H1 (cell line): ENCODE results near the gene KRTDAP. TPM values are rescaled to one million over a fixed set of nuclear protein-coding genes. Genes with fewer than 3 reads are reported as not detected.

Source experiments
- CTCF ChIA-PET: fragments of 300-600 bp; sonication (Branson Sonifier 250); formaldehyde crosslinking; loops from one replicate; lab custom pipeline; 2021; ENCODE audit not compliant: partially characterized antibody; lab: Charles Lee
- POLR2A ChIA-PET: fragments of 300-600 bp; sonication (Branson Sonifier 250); formaldehyde crosslinking; loops from one replicate; lab custom pipeline; 2021; ENCODE audit warnings: inconsistent platforms; ENCODE audit not compliant: partially characterized antibody; lab: Charles Lee
- DNase-seq, 2 experiments: peaks; one replicate each; pipeline versions ENCODE4 v3.0.0 to v3.0.0-alpha.2; 2010 to 2022; ENCODE audit warnings: low spot score in 2 of 2, low read depth in 1 of 2, mixed read lengths in 1 of 2
- FAIRE-seq: peaks from 2 replicates; lab custom pipeline; 2011; peaks lifted over from hg19 to GRCh38; lab: Jason Lieb, UNC
- H2AFZ ChIP-seq: 2 replicates; pipeline ENCODE4 v1.8.1; 2012; ENCODE audit warnings: low read length, inconsistent platforms
- H2AK5ac ChIP-seq: 2 replicates; pipeline ENCODE4 v1.6.1; 2013; ENCODE audit warnings: low read depth, low read length
- H2BK120ac ChIP-seq: replicated peaks from 2 replicates; pipeline ENCODE3; 2013; ENCODE audit warnings: low read depth, low read length, inconsistent platforms
- H2BK12ac ChIP-seq: 2 replicates; pipeline ENCODE4 v1.6.1; 2013; ENCODE audit warnings: low read depth, low read length
- H2BK15ac ChIP-seq: 2 replicates; pipeline ENCODE4 v1.6.1; 2013; ENCODE audit warnings: low read length
- H2BK20ac ChIP-seq: 2 replicates; pipeline ENCODE4 v1.6.1; 2013; ENCODE audit warnings: low read length
- H2BK5ac ChIP-seq: 2 replicates; pipeline ENCODE4 v1.6.1; 2013; ENCODE audit warnings: low read depth, low read length
- H3K14ac ChIP-seq: 2 replicates; pipeline ENCODE4 v1.6.1; 2013; ENCODE audit warnings: inconsistent platforms; ENCODE audit not compliant: insufficient read length
- H3K18ac ChIP-seq: 2 replicates; pipeline ENCODE4 v1.6.1; 2013; ENCODE audit warnings: low read length; ENCODE audit errors: extremely low read depth
- H3K23ac ChIP-seq: 2 replicates; pipeline ENCODE4 v1.6.1; 2013; ENCODE audit warnings: inconsistent platforms; ENCODE audit not compliant: insufficient read length
- H3K23me2 ChIP-seq: 2 replicates; pipeline ENCODE4 v1.6.1; 2013; ENCODE audit warnings: low read depth, low read length
- H3K27ac ChIP-seq: 2 replicates; pipeline ENCODE4 v1.6.1; 2011; ENCODE audit warnings: low read depth, low read length, inconsistent platforms
- H3K27me3 ChIP-seq, 4 experiments: replicated peaks in 1 of 4; 1 replicate in 1 of 4; 2 replicates in 3 of 4; pipeline versions ENCODE4 v1.6.1 to v1.8.1; 2011 to 2013; ENCODE audit warnings: low read length in 3 of 4, mild to moderate bottlenecking in 3 of 4, inconsistent platforms in 2 of 4, mixed read lengths in 2 of 4, moderate library complexity in 1 of 4; ENCODE audit not compliant: control insufficient read depth in 3 of 4, insufficient read depth in 3 of 4; ENCODE audit errors: extremely low read depth in 1 of 4
- H3K36me3 ChIP-seq, 4 experiments: 2 replicates each; pipeline versions ENCODE4 v1.6.1 to v1.8.1; 2011 to 2013; ENCODE audit warnings: mild to moderate bottlenecking in 4 of 4, low read length in 3 of 4, moderate library complexity in 2 of 4, control low read depth in 1 of 4, inconsistent platforms in 1 of 4; ENCODE audit not compliant: insufficient read depth in 4 of 4, control insufficient read depth in 2 of 4
- H3K4ac ChIP-seq: replicated peaks from 2 replicates; pipeline ENCODE3; 2013; ENCODE audit warnings: low read length, low read depth, mixed read lengths, inconsistent platforms; ENCODE audit not compliant: insufficient read length
- H3K4me1 ChIP-seq, 4 experiments: replicated peaks in 1 of 4; 1 replicate in 1 of 4; 2 replicates in 3 of 4; pipeline versions ENCODE4 v1.6.1 to v1.8.1; 2011 to 2013; ENCODE audit warnings: low read length in 3 of 4, inconsistent platforms in 2 of 4, mixed read lengths in 1 of 4; ENCODE audit not compliant: insufficient read depth in 4 of 4, control insufficient read depth in 3 of 4
- H3K4me2 ChIP-seq, 2 experiments: 2 replicates each; pipeline versions ENCODE4 v1.6.1 to v1.8.1; 2011 to 2013; ENCODE audit warnings: low read depth in 2 of 2, low read length in 2 of 2, control low read depth in 1 of 2, inconsistent platforms in 1 of 2, mild to moderate bottlenecking in 1 of 2; ENCODE audit not compliant: insufficient read depth in 1 of 2
- H3K4me3 ChIP-seq, 4 experiments: fragments of 200-600, 300-600 bp in 1 of 4; sonication (generic), shearing (Covaris generic), sonication (Bioruptor Twin) in 1 of 4; 2 replicates each; pipeline versions ENCODE4 v1.5.1 to v1.8.1; 2011 to 2016; ENCODE audit warnings: low read length in 4 of 4, low read depth in 3 of 4, control low read depth in 2 of 4, inconsistent platforms in 2 of 4, mild to moderate bottlenecking in 2 of 4, mixed read lengths in 1 of 4, moderate library complexity in 1 of 4; ENCODE audit not compliant: insufficient read depth in 2 of 4; ENCODE audit errors: extremely low read depth in 1 of 4
- H3K56ac ChIP-seq: replicated peaks from 2 replicates; pipeline ENCODE3; 2013; ENCODE audit warnings: low read depth, mild to moderate bottlenecking, mixed read lengths, low read length, inconsistent platforms; ENCODE audit not compliant: insufficient read length
- H3K79me1 ChIP-seq: 2 replicates; pipeline ENCODE4 v1.6.1; 2013; ENCODE audit warnings: low read depth, low read length, control low read depth
- H3K79me2 ChIP-seq, 2 experiments: 2 replicates each; pipeline versions ENCODE4 v1.6.1 to v1.8.1; 2012 to 2013; ENCODE audit warnings: low read length in 2 of 2, mild to moderate bottlenecking in 2 of 2, inconsistent platforms in 1 of 2; ENCODE audit not compliant: insufficient read depth in 2 of 2, control insufficient read depth in 1 of 2
- H3K9ac ChIP-seq, 4 experiments: replicated peaks in 1 of 4; 1 replicate in 1 of 4; 2 replicates in 3 of 4; pipeline versions ENCODE4 v1.6.1 to v1.8.1; 2011 to 2013; ENCODE audit warnings: low read depth in 3 of 4, low read length in 3 of 4, control low read depth in 2 of 4, mild to moderate bottlenecking in 2 of 4, moderate library complexity in 2 of 4, inconsistent platforms in 1 of 4; ENCODE audit errors: extremely low read depth in 1 of 4
- H3K9me3 ChIP-seq, 2 experiments: 2 replicates each; pipeline versions ENCODE4 v1.6.1 to v1.8.1; 2012 to 2013; ENCODE audit warnings: mild to moderate bottlenecking in 2 of 2, moderate library complexity in 2 of 2, control low read depth in 1 of 2, inconsistent platforms in 1 of 2, low read depth in 1 of 2, low read length in 1 of 2, mixed read lengths in 1 of 2; ENCODE audit not compliant: insufficient read depth in 2 of 2
- H4K20me1 ChIP-seq, 2 experiments: replicated peaks in 1 of 2; 2 replicates each; pipeline versions ENCODE3 to v1.8.1; 2011 to 2013; ENCODE audit warnings: inconsistent platforms in 2 of 2, low read length in 2 of 2, mild to moderate bottlenecking in 1 of 2; ENCODE audit not compliant: insufficient read depth in 2 of 2, control insufficient read depth in 1 of 2
- H4K5ac ChIP-seq: 2 replicates; pipeline ENCODE4 v1.6.1; 2013; ENCODE audit warnings: low read length, low read depth, mixed read lengths, inconsistent platforms; ENCODE audit not compliant: insufficient read length
- H4K8ac ChIP-seq: 2 replicates; pipeline ENCODE4 v1.8.0; 2013; ENCODE audit warnings: mild to moderate bottlenecking, moderate library complexity, low read length, inconsistent platforms; ENCODE audit not compliant: insufficient read depth; ENCODE audit errors: extremely low read depth
- H4K91ac ChIP-seq: replicated peaks from 2 replicates; pipeline ENCODE3; 2013; ENCODE audit warnings: low read length, mixed read lengths, inconsistent platforms; ENCODE audit not compliant: insufficient read length
- EP300 ChIP-seq, 2 experiments: IDR thresholded peaks; 1 replicate in 1 of 2; 2 replicates in 1 of 2; pipeline ENCODE4 v1.6.1; 2011 to 2012; ENCODE audit warnings: low read depth in 2 of 2, low read length in 2 of 2, mild to moderate bottlenecking in 2 of 2, borderline replicate concordance in 1 of 2, inconsistent platforms in 1 of 2, moderate library complexity in 1 of 2
- GABPA ChIP-seq: IDR thresholded peaks from 2 replicates; pipeline ENCODE4 v1.6.1; 2011; ENCODE audit warnings: mild to moderate bottlenecking, low read length, moderate library complexity, borderline replicate concordance; ENCODE audit not compliant: insufficient read depth
- JUND ChIP-seq: IDR thresholded peaks from 2 replicates; pipeline ENCODE4 v1.6.1; 2011; ENCODE audit warnings: mild to moderate bottlenecking, improper control_type of control experiment, low read length
- SIN3A ChIP-seq, 2 experiments: IDR thresholded peaks in 1 of 2; conservative IDR thresholded peaks in 1 of 2; 2 replicates each; pipeline ENCODE4 v1.6.1; 2011 to 2012; ENCODE audit warnings: low read length in 2 of 2, improper control_type of control experiment in 1 of 2, low read depth in 1 of 2, mild to moderate bottlenecking in 1 of 2
- WGBS, 2 experiments: shearing (Covaris generic) in 1 of 2; methylation state at CpG; one replicate each; pipeline versions ENCODE4 v1.1.6 to v1.1.7; 2013 to 2015; ENCODE audit warnings: low lambda C conversion rate in 2 of 2, mixed read lengths in 2 of 2, inconsistent platforms in 1 of 2, low coverage in 1 of 2, missing lambda C conversion rate in 1 of 2; ENCODE audit not compliant: insufficient replicate concordance in 2 of 2, insufficient coverage in 1 of 2, insufficient read length in 1 of 2; ENCODE audit errors: extremely low coverage in 1 of 2, missing lambda C conversion rate in 1 of 2; 5-methylcytosine and 5-hydroxymethylcytosine counted together
- polyA plus RNA-seq, 7 experiments: library from polyadenylated mRNA; depleted of rRNA in 3 of 7; stranded (reverse) in 5 of 7; unstranded in 2 of 7; fragments of >200 nt in 5 of 7; fragments of 200-250 nt in 2 of 7; gene quantifications; 1 replicate in 5 of 7; 2 replicates in 1 of 7; 4 replicates in 1 of 7; pipeline versions ENCODE4 v1.2.1 to v1.2.3, GENCODE V29; 2011 to 2013; ENCODE audit warnings: missing spikeins in 2 of 7, mixed read lengths in 2 of 7
- total RNA-seq: library from RNA; stranded (reverse); fragmentation: NEBNext Ultra II Directional; extraction: Animal tissue kit (Norgen Biotek cat#: 25700); gene quantifications from 2 replicates; pipeline ENCODE4 v1.2.1, GENCODE V29; 2021
- TF ChIP-seq, protein P1 (sequence below), 3 experiments: IDR thresholded peaks; 1 replicate in 2 of 3; 2 replicates in 1 of 3; pipeline versions ENCODE4 v1.5.1 to v1.6.1; 2011; ENCODE audit warnings: low read length in 3 of 3, mild to moderate bottlenecking in 3 of 3, inconsistent platforms in 2 of 3, low read depth in 1 of 3, moderate library complexity in 1 of 3; ENCODE audit not compliant: insufficient read depth in 1 of 3; ENCODE audit errors: control extremely low read depth in 1 of 3

KRTDAP gene
- total and polyA plus RNA-seq, 2 of the 8 experiments (the other 6 are each of a cell fraction or from before 2014, with no cell fraction given), result 0.69 to 0.88 TPM

DNA sequence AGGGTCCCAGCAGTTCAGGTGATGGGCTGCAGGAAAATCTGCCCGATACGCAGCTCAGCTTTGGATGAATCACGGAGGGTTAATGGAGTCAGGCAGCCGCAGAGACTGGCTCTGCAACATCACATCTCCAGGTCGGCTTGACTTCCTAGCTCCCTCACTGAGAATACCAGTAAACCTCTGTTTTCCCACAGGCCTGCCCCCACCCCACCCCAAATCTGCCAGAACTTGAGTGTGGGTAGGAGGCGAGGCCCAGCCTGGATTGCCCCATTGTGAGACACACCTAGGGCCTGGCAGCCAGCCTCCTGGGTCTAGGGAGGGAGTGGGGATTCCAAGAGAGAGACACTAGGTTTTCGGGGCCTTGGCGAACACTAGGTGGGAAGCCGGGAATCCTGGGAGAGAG lies 3.7 kb upstream of the KRTDAP start:
- Histone ChIP-seq H3K79me2 (no peaks in the 10 kb centered on the region), H4K8ac (no peak overlapping the region), H3K23me2 (no peaks in the 10 kb centered on the region), H3K9me3 (no peaks in the 10 kb centered on the region), H3K14ac (no peak overlapping the region), H3K27me3 (no peaks in the 10 kb centered on the region; a peak in 1 of 7 replicates), H3K9ac (no peak overlapping the region), H3K4me1 (peaks cover 0 to 5% (median 3%) of the 10 kb centered on the region in 4 experiments; a peak in 3 of 7 replicates), H3K4ac (no peak overlapping the region), H2AFZ (no peak overlapping the region), H2BK5ac (no peak overlapping the region), H2AK5ac (no peak overlapping the region), H2BK20ac (no peak overlapping the region), H2BK15ac (no peak overlapping the region), H4K5ac (no peak overlapping the region), H3K27ac (no peak overlapping the region), H3K18ac (no peak overlapping the region), H2BK12ac (no peak overlapping the region), H2BK120ac (no peak overlapping the region), H3K79me1 (no peaks in the 10 kb centered on the region; the same call in 1 of the 2 replicates), H3K4me2 (no peak overlapping the region), H3K4me3 (no peak overlapping the region), H4K20me1 (peaks cover 0 to 9% of the 10 kb centered on the region in 2 experiments), H3K23ac (no peak overlapping the region), H3K36me3 (peaks cover 2 to 11% (median 4%) of the 10 kb centered on the region in 4 experiments; a peak in 4 of 8 replicates), H3K56ac (no peak overlapping the region), H4K91ac (no peak overlapping the region)
- CTCF ChIA-PET, result interaction anchor here (0.8 to 3.1 kb wide), 6 partner anchors 11 to 141 kb away, joined by 3 to 32 read pairs (median 7); no protein-coding TSS in a partner anchor
- POLR2A ChIA-PET, result interaction anchor here (0.7 to 3.8 kb wide), 3 partner anchors 12 to 17 kb away, joined by 3 to 20 read pairs (median 5); no protein-coding TSS in a partner anchor
- 87% methylated on average over 8 of the region's 9 CpGs; no CpG with 5 or more reads in 1 of the 2 experiments for WGBS, 2 experiments
- TF ChIP-seq EP300 (IDR thresholded peaks at IDR 0.05; ENCODE audit: borderline replicate concordance in 1 of 2, low read depth in 2 of 2, low read length in 2 of 2) (no peak), SIN3A (conservative IDR thresholded peaks at IDR 0.05 in 1 of 2, IDR thresholded peaks at IDR 0.05 in 1 of 2; ENCODE audit: low read depth in 1 of 2, low read length in 2 of 2) (no peak), GABPA (no peak), JUND (no peak)
- TF ChIP-seq, protein P1, sequence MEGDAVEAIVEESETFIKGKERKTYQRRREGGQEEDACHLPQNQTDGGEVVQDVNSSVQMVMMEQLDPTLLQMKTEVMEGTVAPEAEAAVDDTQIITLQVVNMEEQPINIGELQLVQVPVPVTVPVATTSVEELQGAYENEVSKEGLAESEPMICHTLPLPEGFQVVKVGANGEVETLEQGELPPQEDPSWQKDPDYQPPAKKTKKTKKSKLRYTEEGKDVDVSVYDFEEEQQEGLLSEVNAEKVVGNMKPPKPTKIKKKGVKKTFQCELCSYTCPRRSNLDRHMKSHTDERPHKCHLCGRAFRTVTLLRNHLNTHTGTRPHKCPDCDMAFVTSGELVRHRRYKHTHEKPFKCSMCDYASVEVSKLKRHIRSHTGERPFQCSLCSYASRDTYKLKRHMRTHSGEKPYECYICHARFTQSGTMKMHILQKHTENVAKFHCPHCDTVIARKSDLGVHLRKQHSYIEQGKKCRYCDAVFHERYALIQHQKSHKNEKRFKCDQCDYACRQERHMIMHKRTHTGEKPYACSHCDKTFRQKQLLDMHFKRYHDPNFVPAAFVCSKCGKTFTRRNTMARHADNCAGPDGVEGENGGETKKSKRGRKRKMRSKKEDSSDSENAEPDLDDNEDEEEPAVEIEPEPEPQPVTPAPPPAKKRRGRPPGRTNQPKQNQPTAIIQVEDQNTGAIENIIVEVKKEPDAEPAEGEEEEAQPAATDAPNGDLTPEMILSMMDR (IDR thresholded peaks at IDR 0.05; ENCODE audit: control extremely low read depth in 1 of 3, insufficient read depth in 1 of 3, low read depth in 1 of 3, low read length in 3 of 3), result no peak
- FAIRE-seq (no peak), DNase-seq (no peak)
